Ishikawa (cell line): ENCODE measurements around the gene OR1D2.
A peak's percentile ranks its signal among the peaks of the same experiment; 100 is the strongest.

Source experiments
- CEBPB ChIP-seq: IDR thresholded peaks from 2 replicates; pipeline ENCODE4 v1.6.1; 2012
- CREB1 ChIP-seq: IDR thresholded peaks from 2 replicates; pipeline ENCODE4 v1.6.1; 2012; ENCODE audit warnings: low read depth
- EGR1 ChIP-seq: IDR thresholded peaks from 2 replicates; pipeline ENCODE4 v1.6.1; 2012
- EP300 ChIP-seq: IDR thresholded peaks from 2 replicates; pipeline ENCODE4 v1.6.1; 2012; ENCODE audit warnings: borderline replicate concordance
- FOXM1 ChIP-seq: IDR thresholded peaks from 2 replicates; pipeline ENCODE4 v1.6.1; 2012; ENCODE audit warnings: low read depth, borderline replicate concordance
- MAX ChIP-seq: IDR thresholded peaks from 2 replicates; pipeline ENCODE4 v1.6.1; 2012
- NFIC ChIP-seq: IDR thresholded peaks from 2 replicates; pipeline ENCODE4 v1.6.1; 2012
- RAD21 ChIP-seq: IDR thresholded peaks from 2 replicates; pipeline ENCODE4 v1.6.1; 2012; ENCODE audit warnings: low read depth
- REST ChIP-seq: IDR thresholded peaks from 2 replicates; pipeline ENCODE4 v1.6.1; 2012; ENCODE audit warnings: low read depth, mild to moderate bottlenecking
- TAF1 ChIP-seq: IDR thresholded peaks from 2 replicates; pipeline ENCODE4 v1.6.1; 2012; ENCODE audit warnings: low read depth, mild to moderate bottlenecking
- TCF12 ChIP-seq: IDR thresholded peaks from 2 replicates; pipeline ENCODE4 v1.6.1; 2012; ENCODE audit warnings: low read depth
- TEAD4 ChIP-seq: IDR thresholded peaks from 2 replicates; pipeline ENCODE4 v1.6.1; 2012
- USF1 ChIP-seq: IDR thresholded peaks from 2 replicates; pipeline ENCODE4 v1.6.1; 2012
- YY1 ChIP-seq: IDR thresholded peaks from 2 replicates; pipeline ENCODE4 v1.6.1; 2012; ENCODE audit warnings: low read depth
- ZBTB7A ChIP-seq: IDR thresholded peaks from 2 replicates; pipeline ENCODE4 v1.6.1; 2012; ENCODE audit warnings: low read depth

Gene OR1D2

GRCh38 chr17:3048727-3049471 is 55.3 kb downstream of the OR1D2 start:
- no peak for TF ChIP-seq REST
- TF ChIP-seq TCF12, result 0 out of 2 replicates have a peak, but pooled peaks have one; percentile 17
- peak; percentile 94 for TF ChIP-seq RAD21
- TF ChIP-seq ZBTB7A, result no peak
- TF ChIP-seq EGR1, result no peak
- TF ChIP-seq CREB1, result no peak; the same call in 1 of the 2 replicates
- TF ChIP-seq TEAD4, result peak; percentile 34; the same call in 1 of the 2 replicates
- TF ChIP-seq EP300, result no peak
- TF ChIP-seq YY1, result peak; percentile 82
- TF ChIP-seq NFIC, result no peak
- TF ChIP-seq USF1, result 0 out of 2 replicates have a peak, but pooled peaks have one; percentile 1
- TF ChIP-seq FOXM1, result peak; percentile 25; the same call in 1 of the 2 replicates
- peak; percentile 70 for TF ChIP-seq MAX
- 0 out of 2 replicates have a peak, but pooled peaks have one; percentile 22 for TF ChIP-seq TAF1

- TF ChIP-seq CEBPB, result no peak
- TF ChIP-seq EP300, result no peak
- no peak for TF ChIP-seq TCF12
- no peak for TF ChIP-seq ZBTB7A
- no peak for TF ChIP-seq EGR1
Observed at GRCh38 chr17:3046753-3047152, 57.5 kb downstream of the OR1D2 start.

GRCh38 chr17:3043737-3044365 is 60.4 kb downstream of the OR1D2 start:
- TF ChIP-seq RAD21, result peak; percentile 51; the same call in 1 of the 2 replicates
- no peak for TF ChIP-seq EGR1

- TF ChIP-seq NFIC (no peak), YY1 (no peak), CEBPB (no peak), MAX (no peak), RAD21 (no peak), USF1 (no peak), ZBTB7A (no peak), TAF1 (no peak), REST (no peak), TCF12 (no peak), TEAD4 (no peak), FOXM1 (no peak), EP300 (no peak), EGR1 (no peak), CREB1 (no peak)
Observed at GRCh38 chr17:3040882-3041281, 63.3 kb downstream of the OR1D2 start.

GRCh38 chr17:3039736-3040135 is 64.5 kb downstream of the OR1D2 start:
- TF ChIP-seq RAD21 (no peak), FOXM1 (no peak), MAX (no peak), USF1 (no peak), EP300 (no peak), NFIC (no peak), TAF1 (no peak), CREB1 (no peak), EGR1 (no peak), TCF12 (no peak), ZBTB7A (no peak), CEBPB (no peak), TEAD4 (no peak), REST (no peak)
